ENCODE results near the gene NOA1.

NOA1 gene

DNA sequence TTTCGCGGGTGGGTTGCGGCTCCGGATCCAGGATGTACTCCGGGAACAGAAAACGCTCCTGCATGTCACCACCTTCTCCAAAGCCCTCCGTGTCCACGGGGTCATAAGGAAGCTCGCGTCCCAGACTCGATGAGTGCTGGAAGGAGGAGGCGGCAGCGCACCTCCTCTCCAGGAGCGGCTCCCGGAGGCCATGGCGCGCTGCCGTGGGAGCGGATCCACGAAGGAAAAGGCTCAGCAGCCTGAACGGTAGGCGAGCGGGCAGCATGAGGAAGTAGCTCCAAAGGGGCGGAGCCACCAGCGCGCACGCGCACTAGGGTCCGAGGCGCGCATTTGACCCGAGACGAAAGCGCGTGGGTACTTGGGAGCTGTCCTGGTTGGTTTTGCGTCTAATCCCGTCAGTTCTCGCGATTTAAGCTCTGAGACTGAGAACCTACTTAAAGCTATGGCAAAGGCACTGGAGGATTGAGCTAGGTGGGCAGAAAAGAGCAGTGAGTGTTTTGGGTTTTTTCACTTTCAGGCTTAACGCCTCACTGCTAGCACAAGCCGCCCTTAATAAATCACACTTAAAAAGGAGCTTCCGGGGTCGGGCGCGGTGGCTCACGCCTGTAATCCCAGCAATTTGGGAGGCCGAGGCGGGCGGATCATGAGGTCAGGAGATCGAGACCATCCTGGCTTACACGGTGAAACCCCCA lies at the start of gene NOA1:
Gene NOA1 (minus strand): TSS at position 286 of the 692 bp plus-strand sequence. CDS start 21 bp downstream, at position 265.
- in situ Hi-C loops (cut with MboI; ENCODE audit: low sequenced_read_pairs), result no loop called here

DNA sequence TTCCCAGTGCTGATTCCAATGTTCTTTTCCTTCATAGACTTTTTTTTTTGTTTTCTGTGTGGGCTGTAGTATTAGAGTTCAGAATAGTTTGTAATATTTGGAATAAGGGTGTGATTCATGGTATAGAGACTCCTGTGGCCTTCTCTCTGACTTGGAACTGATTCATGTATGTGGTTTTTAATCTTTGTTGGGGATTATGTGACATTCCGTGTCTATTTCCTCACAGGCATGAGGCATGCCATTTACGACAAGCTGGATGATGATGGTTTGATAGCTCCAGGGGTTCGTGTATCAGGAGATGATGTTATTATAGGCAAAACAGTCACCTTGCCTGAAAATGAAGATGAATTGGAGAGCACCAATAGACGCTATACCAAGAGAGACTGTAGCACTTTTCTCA lies 45.7 kb upstream of the NOA1 start:
- in situ Hi-C loops (cut with MboI; ENCODE audit: low sequenced_read_pairs), result no loop called here

DNA sequence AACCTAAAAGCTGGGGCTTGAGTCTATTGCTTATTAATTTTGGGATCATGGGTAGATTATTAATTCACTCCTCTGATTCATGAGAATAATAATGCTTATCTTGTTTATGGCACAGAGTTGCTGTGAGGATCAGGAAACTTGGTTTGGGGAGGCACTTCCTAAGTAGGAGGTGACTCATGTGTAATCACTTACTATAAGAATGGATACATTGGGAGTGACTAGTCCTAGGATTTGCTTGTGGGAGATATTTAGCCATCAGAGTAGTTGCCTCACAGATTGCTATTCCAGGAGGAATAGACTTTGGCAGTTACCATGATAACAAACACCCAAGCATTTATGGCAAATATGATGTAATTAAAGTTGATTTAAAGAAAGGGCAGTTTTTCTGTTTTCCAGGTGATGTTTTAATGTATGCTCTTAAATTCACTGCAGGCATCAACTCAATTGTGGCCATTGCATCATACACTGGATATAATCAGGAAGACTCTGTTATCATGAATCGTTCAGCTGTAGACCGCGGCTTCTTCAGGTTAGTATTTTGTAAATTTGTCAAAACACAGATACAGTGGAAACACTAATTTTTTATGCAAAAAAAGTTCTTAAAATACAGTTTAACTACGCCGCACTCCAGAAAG lies 43.2 kb upstream of the NOA1 start:
- in situ Hi-C loops (cut with MboI; ENCODE audit: low sequenced_read_pairs), result no loop called here

DNA sequence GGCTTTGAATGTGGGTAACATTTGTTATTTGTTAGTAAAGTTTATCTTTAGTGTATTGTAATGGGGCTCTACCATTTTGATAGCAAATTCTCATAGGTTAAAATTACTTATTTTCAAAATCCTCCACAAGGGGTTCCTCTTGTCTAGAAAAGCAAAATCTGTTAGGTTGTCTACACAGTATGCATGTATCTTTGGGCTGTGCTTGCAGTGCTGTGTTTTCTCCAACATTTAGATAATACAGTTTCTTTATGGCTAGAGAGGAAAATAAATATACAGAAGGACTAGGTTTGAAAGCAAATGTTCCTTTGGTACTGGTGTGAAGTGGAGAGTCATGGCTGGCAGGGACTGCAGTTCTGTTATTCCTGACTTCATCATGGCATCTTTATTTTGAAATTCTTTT lies 41.6 kb upstream of the NOA1 start:
- in situ Hi-C loops (cut with MboI; ENCODE audit: low sequenced_read_pairs), result no loop called here

GRCh38 chr4:57013543-57014120 lies 36.2 kb upstream of the NOA1 start:
- in situ Hi-C loops (cut with MboI; ENCODE audit: low sequenced_read_pairs), result no loop called here

- in situ Hi-C loops (cut with MboI; ENCODE audit: low sequenced_read_pairs), result no loop called here
These were observed 22.3 kb upstream of the NOA1 start for GRCh38 chr4:56999751-57000150.

DNA sequence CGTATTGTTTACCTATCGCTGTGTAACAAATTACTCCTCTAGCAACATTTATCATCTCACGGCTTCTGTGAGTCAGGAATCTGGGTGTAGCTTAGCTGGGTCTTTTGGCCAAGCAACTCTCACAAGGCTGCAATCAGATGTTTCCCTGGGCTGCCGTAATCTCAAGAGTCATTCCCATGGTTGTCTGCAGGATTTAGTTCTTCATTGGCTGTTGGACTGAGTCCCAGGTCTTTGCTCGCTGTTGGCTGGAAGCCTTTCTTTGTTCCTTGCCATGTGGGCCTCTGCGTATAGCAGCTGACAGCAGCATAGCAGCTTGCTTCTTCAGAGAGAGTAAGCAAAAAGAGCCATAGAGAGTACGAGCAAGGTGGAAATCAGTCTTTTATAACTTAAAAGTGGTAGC lies 18.1 kb upstream of the NOA1 start:
- in situ Hi-C loops (cut with MboI; ENCODE audit: low sequenced_read_pairs), result no loop called here

- in situ Hi-C loops (cut with MboI; ENCODE audit: low sequenced_read_pairs), result no loop called here
These were observed 12.9 kb upstream of the NOA1 start for GRCh38 chr4:56990109-56990905.

GRCh38 chr4:56986952-56987351 lies 9.5 kb upstream of the NOA1 start:
- in situ Hi-C loops (cut with MboI; ENCODE audit: low sequenced_read_pairs), result no loop called here

- in situ Hi-C loops (cut with MboI; ENCODE audit: low sequenced_read_pairs), result no loop called here
These were observed 8.8 kb upstream of the NOA1 start for GRCh38 chr4:56986192-56986591.

DNA sequence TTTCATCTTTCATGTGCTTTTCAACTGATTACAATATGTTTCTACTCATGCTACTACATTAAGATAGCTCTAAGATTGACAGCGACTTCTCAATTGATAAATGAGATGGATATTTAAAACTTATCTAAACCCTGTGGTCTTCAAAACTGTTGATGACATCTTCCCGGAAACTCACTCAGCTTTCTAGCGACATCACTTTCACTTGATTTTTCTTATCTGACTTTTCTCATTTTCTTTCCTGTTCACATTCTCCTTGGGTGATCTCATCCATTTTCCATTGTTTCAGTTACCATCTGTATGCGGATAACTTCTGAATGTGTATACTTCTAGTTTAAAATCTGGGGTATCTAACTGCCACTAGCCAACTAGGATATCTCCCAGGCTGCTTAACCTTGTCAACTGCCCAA lies 4.4 kb upstream of the NOA1 start:
- in situ Hi-C loops (cut with MboI; ENCODE audit: low sequenced_read_pairs), result no loop called here

GRCh38 chr4:56979421-56980072 lies 2.1 kb upstream of the NOA1 start:
- in situ Hi-C loops (cut with MboI; ENCODE audit: low sequenced_read_pairs), result no loop called here

GRCh38 chr4:56978750-56979303 lies 1.4 kb upstream of the NOA1 start, which contains the start of gene POLR2B:
Gene POLR2B, plus strand, starts transcription at chr4:56978896. Its CDS starts 90 bp downstream, at chr4:56978986.
- in situ Hi-C loops (cut with MboI; ENCODE audit: low sequenced_read_pairs), result no loop called here

DNA sequence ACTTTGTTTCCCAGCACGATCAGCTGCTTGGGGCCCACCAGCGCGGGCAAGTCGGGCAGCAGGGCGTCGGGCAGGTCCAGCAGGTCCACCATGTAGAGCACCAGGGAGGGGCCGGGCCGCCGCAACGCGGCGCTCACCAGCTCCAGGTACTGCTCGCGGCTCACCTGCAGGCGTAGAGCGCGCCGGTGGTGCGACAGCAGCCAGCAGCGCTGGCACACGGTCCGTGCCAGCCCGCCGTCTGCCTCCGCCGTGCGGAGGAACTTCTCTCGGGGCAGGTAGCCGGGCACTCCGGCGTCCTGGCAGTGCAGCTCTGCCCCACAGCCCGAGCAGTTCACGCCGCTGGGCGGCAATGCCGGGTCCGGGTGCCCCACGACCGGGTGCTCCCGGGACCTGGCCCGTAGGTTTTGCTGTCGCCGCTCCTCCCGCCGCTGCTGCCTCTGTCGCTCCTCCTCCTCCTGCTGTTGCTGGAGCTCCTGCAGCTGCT lies 527 bp downstream of the NOA1 start:
- in situ Hi-C loops (cut with MboI; ENCODE audit: low sequenced_read_pairs), result no loop called here

- in situ Hi-C loops (cut with MboI; ENCODE audit: low sequenced_read_pairs), result no loop called here
These were observed 1.0 kb downstream of the NOA1 start for GRCh38 chr4:56976283-56976836.

- in situ Hi-C loops (cut with MboI; ENCODE audit: low sequenced_read_pairs), result no loop called here
These were observed 4.1 kb downstream of the NOA1 start for GRCh38 chr4:56973336-56973735.

GRCh38 chr4:56972809-56973208 lies 4.6 kb downstream of the NOA1 start:
- in situ Hi-C loops (cut with MboI; ENCODE audit: low sequenced_read_pairs), result no loop called here

- in situ Hi-C loops (cut with MboI; ENCODE audit: low sequenced_read_pairs), result no loop called here
These were observed 5.0 kb downstream of the NOA1 start for GRCh38 chr4:56972389-56972788.

- in situ Hi-C loops (cut with MboI; ENCODE audit: low sequenced_read_pairs), result no loop called here
These were observed 6.0 kb downstream of the NOA1 start for GRCh38 chr4:56971383-56971782.

DNA sequence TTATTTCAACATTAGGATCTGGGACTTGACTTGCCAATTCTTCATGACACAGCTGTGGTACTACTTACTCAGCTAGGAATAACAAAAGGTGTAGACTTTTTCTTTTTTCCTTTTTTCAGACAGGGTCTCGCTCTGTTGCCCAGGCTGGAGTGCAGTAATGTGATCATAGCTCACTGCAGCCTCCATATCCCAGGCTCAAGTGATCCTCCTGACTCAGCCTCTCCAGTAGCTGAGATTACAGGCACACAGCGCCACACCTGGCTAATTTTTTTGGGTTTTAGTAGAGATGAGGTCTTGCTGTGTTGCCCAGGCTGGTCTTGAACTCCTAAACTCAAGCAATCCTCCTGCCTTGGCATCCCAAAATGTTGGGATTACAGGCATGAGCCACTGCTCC lies 16.3 kb downstream of the NOA1 start:
- in situ Hi-C loops (cut with MboI; ENCODE audit: low sequenced_read_pairs), result no loop called here
